MCF 10A (cell line): Measurements from ENCODE around the gene UBTD1. TPM values are rescaled to one million over a fixed set of nuclear protein-coding genes. Genes with fewer than 3 reads are reported as not detected.
"Not testable (repeated sequence)": the region's sequence is repeated elsewhere in the genome, so short reads cannot be mapped to it uniquely, and the experiment has no call there.

Experiments
- BruUV-seq: library from RNA; stranded (reverse); fragments of 400-500 nt; replicated peaks from 2 replicates; lab custom pipeline; 2021; lab: Mats Ljungman, UMichigan
- CTCF ChIA-PET: fragments of 300-600 bp; sonication (Branson Sonifier 250); formaldehyde crosslinking; extraction: SDS; loops from one replicate; lab custom pipeline; 2021; ENCODE audit warnings: antibody characterized with exemption, inconsistent platforms; lab: Yijun Ruan, JAX
- POLR2A ChIA-PET: fragments of 300-600, 350-650 bp; sonication (Branson Sonifier 250); formaldehyde crosslinking; extraction: SDS; loops from one replicate; lab custom pipeline; 2020; ENCODE audit warnings: antibody characterized with exemption, inconsistent platforms; lab: Yijun Ruan, JAX
- DNase-seq: peaks from one replicate; pipeline ENCODE4 v3.0.0-alpha.2; 2018; ENCODE audit not compliant: unreplicated experiment
- H3K27ac Mint-ChIP-seq: one replicate; pipeline ENCODE4 v1.8.0; 2022; ENCODE audit warnings: mild to moderate bottlenecking, low read depth, mixed read lengths; ENCODE audit not compliant: unreplicated experiment
- H3K27me3 Mint-ChIP-seq: one replicate; pipeline ENCODE4 v1.8.0; 2022; ENCODE audit warnings: mixed read lengths; ENCODE audit not compliant: insufficient read depth, unreplicated experiment
- H3K36me3 Mint-ChIP-seq: one replicate; pipeline ENCODE4 v1.8.0; 2022; ENCODE audit warnings: mild to moderate bottlenecking, moderate library complexity, mixed read lengths; ENCODE audit not compliant: insufficient read depth, unreplicated experiment
- H3K4me1 Mint-ChIP-seq: one replicate; pipeline ENCODE4 v1.8.0; 2022; ENCODE audit warnings: mixed read lengths; ENCODE audit not compliant: insufficient read depth, unreplicated experiment
- H3K4me3 Mint-ChIP-seq: one replicate; pipeline ENCODE4 v1.8.0; 2022; ENCODE audit warnings: mild to moderate bottlenecking, moderate library complexity, mixed read lengths; ENCODE audit not compliant: unreplicated experiment
- H3K9me3 Mint-ChIP-seq: one replicate; pipeline ENCODE4 v1.8.0; 2022; ENCODE audit warnings: mixed read lengths; ENCODE audit not compliant: unreplicated experiment
- intact Hi-C: fragments of 100-400 bp; cut with micrococcal nuclease; formaldehyde crosslinking; loops from 2 replicates; pipeline ENCODE4 v1.14.1; 2022
- total RNA-seq: library from RNA; stranded (reverse); gene quantifications from 2 replicates; pipeline ENCODE4 v1.2.3, GENCODE V29; 2022
- TF ChIP-seq, protein P1 (sequence below): fragments of 200-600 bp; IDR thresholded peaks from one replicate; pipeline ENCODE4 v1.8.0; 2022; ENCODE audit warnings: antibody characterized with exemption, mild to moderate bottlenecking; ENCODE audit not compliant: unreplicated experiment

UBTD1 gene
- total RNA-seq, 1 experiment from 2014 or later, result 7.2 TPM

DNA sequence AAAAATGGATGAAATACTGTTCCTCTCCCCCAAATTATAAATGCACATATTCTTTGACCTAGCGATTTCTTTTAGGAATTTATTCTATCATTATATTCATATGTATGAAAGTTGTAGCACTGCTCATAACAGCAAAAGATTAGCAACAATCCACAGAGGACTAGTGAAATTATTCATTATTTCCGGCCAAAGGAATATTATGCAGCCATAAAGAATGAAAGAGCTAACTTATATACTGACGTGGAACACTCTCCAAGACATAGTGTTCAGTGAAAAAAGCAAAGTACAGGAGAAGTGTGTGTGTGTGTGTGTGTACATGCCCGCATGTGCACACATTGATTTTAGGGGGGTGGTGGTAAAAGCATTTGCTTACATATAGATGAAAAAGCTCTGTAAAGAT lies 23.8 kb upstream of the UBTD1 start:
- intact Hi-C loops, result no loop called here
- Mint-ChIP-seq H3K27me3 (no peaks in the 10 kb centered on the region), H3K4me3 (no peak overlapping the region), H3K4me1 (peaks cover 10% of the 10 kb centered on the region), H3K36me3 (peaks cover 93% of the 10 kb centered on the region), H3K9me3 (no peaks in the 10 kb centered on the region), H3K27ac (no peak overlapping the region)
- CTCF ChIA-PET, result interaction anchor here (0.6 to 5.7 kb wide), 4 partner anchors 10 to 153 kb away, joined by 3 to 43 read pairs (median 18); no protein-coding TSS in a partner anchor
- no peak for DNase-seq
- POLR2A ChIA-PET, result interaction anchor here (1.2 to 1.5 kb wide), 4 partner anchors 15 to 174 kb away, joined by 3 to 5 read pairs (median 4); no protein-coding TSS in a partner anchor
- TF ChIP-seq, protein P1, sequence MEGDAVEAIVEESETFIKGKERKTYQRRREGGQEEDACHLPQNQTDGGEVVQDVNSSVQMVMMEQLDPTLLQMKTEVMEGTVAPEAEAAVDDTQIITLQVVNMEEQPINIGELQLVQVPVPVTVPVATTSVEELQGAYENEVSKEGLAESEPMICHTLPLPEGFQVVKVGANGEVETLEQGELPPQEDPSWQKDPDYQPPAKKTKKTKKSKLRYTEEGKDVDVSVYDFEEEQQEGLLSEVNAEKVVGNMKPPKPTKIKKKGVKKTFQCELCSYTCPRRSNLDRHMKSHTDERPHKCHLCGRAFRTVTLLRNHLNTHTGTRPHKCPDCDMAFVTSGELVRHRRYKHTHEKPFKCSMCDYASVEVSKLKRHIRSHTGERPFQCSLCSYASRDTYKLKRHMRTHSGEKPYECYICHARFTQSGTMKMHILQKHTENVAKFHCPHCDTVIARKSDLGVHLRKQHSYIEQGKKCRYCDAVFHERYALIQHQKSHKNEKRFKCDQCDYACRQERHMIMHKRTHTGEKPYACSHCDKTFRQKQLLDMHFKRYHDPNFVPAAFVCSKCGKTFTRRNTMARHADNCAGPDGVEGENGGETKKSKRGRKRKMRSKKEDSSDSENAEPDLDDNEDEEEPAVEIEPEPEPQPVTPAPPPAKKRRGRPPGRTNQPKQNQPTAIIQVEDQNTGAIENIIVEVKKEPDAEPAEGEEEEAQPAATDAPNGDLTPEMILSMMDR, result no peak
- BruUV-seq, result no TSS peak

DNA sequence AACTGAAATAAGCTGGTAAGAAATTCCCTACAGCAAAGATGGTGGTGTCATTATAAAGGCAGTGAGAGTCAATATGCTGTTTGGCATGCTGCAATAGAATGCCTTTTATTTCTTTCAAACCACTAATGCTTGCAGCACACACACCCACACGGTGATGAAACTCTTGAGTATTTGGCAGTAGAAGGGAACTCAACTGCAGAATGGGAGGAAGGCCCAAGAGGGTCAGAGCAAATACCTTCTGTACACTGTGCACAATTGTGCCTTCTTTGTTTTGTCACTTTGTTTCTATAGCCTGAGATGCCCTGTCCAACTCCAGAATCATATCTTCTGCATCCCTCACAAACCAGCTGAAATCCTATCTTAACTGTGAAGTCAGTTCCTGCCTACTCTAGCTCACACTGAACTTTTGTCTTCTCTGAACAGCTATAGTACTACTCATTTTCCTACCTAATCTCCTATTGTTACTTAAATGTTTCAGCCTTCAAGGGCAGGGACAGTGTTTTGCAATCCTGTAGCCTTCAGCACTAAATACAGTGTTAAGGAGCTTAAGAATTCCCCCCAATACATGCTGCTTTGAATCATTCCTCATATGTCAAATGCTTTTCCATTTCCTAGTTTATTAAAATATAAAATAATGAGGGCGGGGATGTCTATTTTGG lies 22.7 kb upstream of the UBTD1 start:
- TF ChIP-seq, protein P1, result no peak

DNA sequence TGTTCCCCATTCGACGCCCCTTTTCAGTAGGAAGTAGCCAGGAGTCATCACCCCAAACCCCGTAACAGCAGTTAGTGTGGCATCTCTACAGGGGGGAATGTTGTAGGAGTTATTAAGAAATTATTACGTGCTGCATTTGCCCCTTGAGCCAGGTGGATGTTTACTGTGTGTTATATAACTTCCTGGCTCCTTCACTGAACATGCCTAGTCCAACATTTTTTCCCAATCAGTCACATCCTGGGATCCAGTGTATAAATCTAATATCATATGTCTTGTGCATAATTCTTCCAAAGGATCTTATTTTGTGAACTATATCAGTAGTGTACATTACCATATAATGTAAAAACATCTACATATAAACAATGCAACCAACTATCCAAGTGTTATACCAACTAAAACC lies 19.3 kb upstream of the UBTD1 start:
- H3K9me3 Mint-ChIP-seq, BruUV-seq, H3K27me3 Mint-ChIP-seq, H3K4me3 Mint-ChIP-seq, H3K27ac Mint-ChIP-seq, intact Hi-C loops, DNase-seq: not testable (repeated sequence)
- CTCF ChIA-PET, result interaction anchor here (0.6 to 3.6 kb wide), 3 partner anchors 15 to 802 kb away, joined by 3 to 13 read pairs (median 3); no protein-coding TSS in a partner anchor
- peaks cover 71% of the 10 kb centered on the region for H3K36me3 Mint-ChIP-seq
- POLR2A ChIA-PET, result interaction anchor here (0.6 to 4.1 kb wide), 2 partner anchors 18 to 74 kb away, joined by 3 to 27 read pairs; no protein-coding TSS in a partner anchor
- peaks cover 26% of the 10 kb centered on the region for H3K4me1 Mint-ChIP-seq

More for the DNA sequence above, 22.7 kb upstream of the UBTD1 start:
- ChIA-PET CTCF (interaction anchor here (0.6 to 5.7 kb wide), 9 partner anchors 11 to 143 kb away, joined by 3 to 43 read pairs (median 4); partner anchors contain the start of gene ANKRD2), POLR2A (interaction anchor here (0.7 to 2.4 kb wide), 11 partner anchors 8 to 121 kb away, joined by 3 to 14 read pairs (median 6); partner anchors contain the start of gene UBTD1)
- H3K4me1 Mint-ChIP-seq, result peaks cover 19% of the 10 kb centered on the region
- peak; percentile 57 for DNase-seq
- BruUV-seq, result no TSS peak
- peak overlapping the region; percentile 46 for H3K27ac Mint-ChIP-seq
- peaks cover 89% of the 10 kb centered on the region for H3K36me3 Mint-ChIP-seq
- intact Hi-C loops, result no loop called here
- no peaks in the 10 kb centered on the region for H3K27me3 Mint-ChIP-seq
- H3K9me3 Mint-ChIP-seq, result no peaks in the 10 kb centered on the region
- no peak overlapping the region for H3K4me3 Mint-ChIP-seq

DNA sequence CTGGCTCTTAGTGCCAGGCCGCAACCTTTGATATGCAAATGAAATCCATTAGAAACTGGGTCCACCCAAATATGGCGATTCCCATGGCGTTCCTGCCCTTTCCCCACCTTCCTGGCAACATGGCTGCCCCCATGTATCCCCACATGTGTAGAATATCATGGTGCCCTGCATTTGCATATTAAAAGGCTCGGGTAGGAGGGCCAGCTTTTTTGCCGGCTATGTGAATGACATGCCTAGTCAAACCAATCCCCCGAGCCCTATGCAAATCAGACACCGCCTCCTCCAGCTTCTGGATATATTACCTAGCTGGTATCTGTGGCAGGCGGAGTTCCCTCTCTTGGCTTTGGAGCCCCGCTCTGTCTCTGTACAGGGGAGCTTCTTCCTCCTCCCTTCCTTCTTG lies 18.8 kb upstream of the UBTD1 start:
- intact Hi-C loops, result no loop called here
- H3K4me3 Mint-ChIP-seq, result no peak overlapping the region
- ChIA-PET POLR2A (interaction anchor here (0.6 to 4.1 kb wide), 5 partner anchors 12 to 74 kb away, joined by 3 to 27 read pairs (median 5); partner anchors contain the start of gene UBTD1), CTCF (interaction anchor here (0.6 to 3.6 kb wide), 5 partner anchors 15 to 802 kb away, joined by 3 to 13 read pairs (median 3); no protein-coding TSS in a partner anchor)
- H3K27me3 Mint-ChIP-seq, result no peaks in the 10 kb centered on the region
- TF ChIP-seq, protein P1, result no peak
- no TSS peak for BruUV-seq
- no peak overlapping the region for H3K27ac Mint-ChIP-seq
- H3K36me3 Mint-ChIP-seq, result peaks cover 71% of the 10 kb centered on the region
- no peak for DNase-seq
- no peaks in the 10 kb centered on the region for H3K9me3 Mint-ChIP-seq
- peaks cover 26% of the 10 kb centered on the region for H3K4me1 Mint-ChIP-seq
